ENCODE results near the gene TNNC2. TPM values are rescaled to one million over a fixed set of nuclear protein-coding genes. Genes with fewer than 3 reads are reported as not detected.

The TNNC2 gene
- total and polyA plus RNA-seq, 10 donors, result 0.54 to 3.4 (median 1.4) TPM; not detected in 5

GRCh38 chr20:45818239-45818638 lies 8.9 kb downstream of the TNNC2 start:
- no peaks in the 10 kb centered on the region for H3K9me3 ChIP-seq
- intact Hi-C loops (cut with DNase I; ENCODE audit: low total_unique reads), result loop anchor here (10.0 kb wide), 1 partner anchor 147 kb away; no protein-coding TSS in a partner anchor
- WGBS, 5 donors, result 93 to 97% (median 95%) methylated on average over 3 of the region's 3 CpGs
- H3K4me1 ChIP-seq, result peaks cover 0 to 18% (median 6%) of the 10 kb centered on the region in 6 donors
- DNase-seq, result no peak
- no peak overlapping the region for H3K4me3 ChIP-seq
- H3K27me3 ChIP-seq (replicated peaks in 1 of 7), result peaks cover 0 to 23% (median 14%) of the 10 kb centered on the region in 7 donors
- no peak for TF ChIP-seq POLR2A (IDR thresholded peaks at IDR 0.05)
- no peak for TF ChIP-seq POLR2AphosphoS5 (IDR thresholded peaks at IDR 0.05)
- TF ChIP-seq CTCF (IDR thresholded peaks at IDR 0.05 in 8 of 11, conservative IDR thresholded peaks at IDR 0.05 in 3 of 11), result no peak
- peaks cover 0 to 31% (median 0%) of the 10 kb centered on the region in 6 donors for H3K36me3 ChIP-seq
- H3K27ac ChIP-seq, result no peak overlapping the region

GRCh38 chr20:45817376-45818194 lies 9.5 kb downstream of the TNNC2 start:
- no peaks in the 10 kb centered on the region for H3K9me3 ChIP-seq
- 73 to 88% (median 82%) methylated on average over 7 to 9 of the region's 9 CpGs for WGBS, 5 donors
- no peak for DNase-seq
- H3K27ac ChIP-seq, result no peak overlapping the region
- intact Hi-C loops (cut with DNase I; ENCODE audit: low total_unique reads), result loop anchor here (10.0 kb wide), 1 partner anchor 147 kb away; no protein-coding TSS in a partner anchor
- H3K36me3 ChIP-seq, result peaks cover 0 to 31% (median 0%) of the 10 kb centered on the region in 6 donors
- no peak for TF ChIP-seq POLR2A (IDR thresholded peaks at IDR 0.05)
- no peak for TF ChIP-seq CTCF (IDR thresholded peaks at IDR 0.05 in 8 of 11, conservative IDR thresholded peaks at IDR 0.05 in 3 of 11)
- TF ChIP-seq POLR2AphosphoS5 (IDR thresholded peaks at IDR 0.05), result no peak
- no peak overlapping the region for H3K4me3 ChIP-seq
- peaks cover 0 to 16% (median 7%) of the 10 kb centered on the region in 7 donors for H3K27me3 ChIP-seq (replicated peaks in 1 of 7)
- peaks cover 6 to 18% (median 7%) of the 10 kb centered on the region in 6 donors for H3K4me1 ChIP-seq

DNA sequence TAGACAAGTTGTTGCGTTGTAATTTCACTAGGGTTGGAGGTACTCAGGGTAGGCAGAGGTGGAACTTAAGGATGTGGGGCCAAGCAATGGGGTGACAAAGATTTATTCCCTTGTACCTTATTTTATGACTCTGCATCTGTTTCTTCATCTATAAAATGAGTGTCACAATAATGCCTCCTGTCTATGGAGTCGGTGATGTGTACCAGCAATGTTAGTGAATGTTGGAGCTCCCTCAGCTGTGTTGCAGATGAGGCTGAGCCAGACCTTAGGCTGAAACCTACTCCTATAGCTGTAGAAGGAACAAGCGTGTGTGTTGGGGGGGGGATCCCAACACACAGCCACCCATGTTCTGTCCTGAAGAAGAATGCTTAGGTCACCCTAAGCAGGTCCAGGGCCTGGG lies 10.2 kb downstream of the TNNC2 start:
- Histone ChIP-seq H3K27ac (no peak overlapping the region), H3K4me1 (peaks cover 6 to 20% (median 12%) of the 10 kb centered on the region in 6 donors), H3K36me3 (peaks cover 0 to 31% (median 0%) of the 10 kb centered on the region in 6 donors), H3K9me3 (no peaks in the 10 kb centered on the region), H3K27me3 (replicated peaks in 1 of 7) (peaks cover 0 to 10% (median under 1%) of the 10 kb centered on the region in 7 donors), H3K4me3 (no peak overlapping the region)
- TF ChIP-seq POLR2AphosphoS5 (IDR thresholded peaks at IDR 0.05) (no peak), CTCF (IDR thresholded peaks at IDR 0.05 in 8 of 11, conservative IDR thresholded peaks at IDR 0.05 in 3 of 11) (no peak), POLR2A (IDR thresholded peaks at IDR 0.05) (no peak)
- WGBS, 5 donors, result 91 to 100% (median 96%) methylated on average over 3 of the region's 3 CpGs
- DNase-seq, result no peak
- intact Hi-C loops (cut with DNase I; ENCODE audit: low total_unique reads), result loop anchor here (10.0 kb wide), 1 partner anchor 148 kb away; no protein-coding TSS in a partner anchor

DNA sequence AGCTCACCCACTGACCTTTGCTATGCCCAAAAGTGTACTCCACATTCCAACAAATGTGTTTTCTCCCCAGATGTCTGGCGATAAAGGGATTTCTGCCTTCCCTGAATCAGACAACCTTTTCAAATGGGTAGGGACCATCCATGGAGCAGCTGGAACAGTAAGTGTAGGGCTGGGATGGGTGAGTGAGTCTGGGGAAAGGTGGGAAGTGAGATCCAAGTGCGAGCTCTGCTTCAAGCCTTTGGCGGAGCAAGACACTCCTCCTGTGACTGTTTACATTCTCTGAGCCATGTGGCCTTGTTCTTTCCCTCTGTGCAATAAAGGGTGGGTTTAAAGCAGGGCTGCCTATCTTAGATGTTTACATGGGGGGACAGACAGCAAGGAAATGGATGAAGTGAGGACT lies 12.8 kb downstream of the TNNC2 start:
- no peaks in the 10 kb centered on the region for H3K27me3 ChIP-seq (replicated peaks in 1 of 7)
- TF ChIP-seq POLR2AphosphoS5 (IDR thresholded peaks at IDR 0.05), result no peak
- no peak for TF ChIP-seq POLR2A (IDR thresholded peaks at IDR 0.05)
- TF ChIP-seq CTCF (IDR thresholded peaks at IDR 0.05 in 8 of 11, conservative IDR thresholded peaks at IDR 0.05 in 3 of 11), result no peak
- no peaks in the 10 kb centered on the region for H3K9me3 ChIP-seq
- H3K4me3 ChIP-seq, result no peak overlapping the region
- no peak for DNase-seq
- intact Hi-C loops (cut with DNase I; ENCODE audit: low total_unique reads), result loop anchor here (10.0 kb wide), 1 partner anchor 150 kb away; no protein-coding TSS in a partner anchor
- H3K36me3 ChIP-seq, result peaks cover 2 to 56% (median 21%) of the 10 kb centered on the region in 6 donors
- peaks cover 6 to 26% (median 17%) of the 10 kb centered on the region in 6 donors for H3K4me1 ChIP-seq
- WGBS, 5 donors, result 91 to 97% (median 96%) methylated on average over 3 of the region's 3 CpGs
- H3K27ac ChIP-seq, result no peak overlapping the region

All from spleen (tissue), 11 donors.